Heart left ventricle (tissue), 16 donors: Measurements from ENCODE around the gene SHISA9. TPM values are rescaled to one million over a fixed set of nuclear protein-coding genes. Genes with fewer than 3 reads are reported as not detected.
A peak's percentile ranks its signal among the peaks of the same experiment; 100 is the strongest.

Experiments used
- ATAC-seq, 4 donors: fragments of 200-7000 bp; cut with Tn5 transposase; one replicate each; pipeline ENCODE4 v1.9.1; 2020 to 2022; ENCODE audit warnings: moderate library complexity in 4 of 4, mild to moderate bottlenecking in 3 of 4, moderate number of reproducible peaks in 1 of 4
- DNase-seq, 5 donors: peaks; one replicate each; pipeline ENCODE4 v3.0.0-alpha.2; 2020
- H3K27ac ChIP-seq, 12 donors: fragments of 200-600 bp; sonication (generic) in 4 of 12; one replicate each; pipeline versions ENCODE4 v1.5.0 to v1.8.0; 2016 to 2022; ENCODE audit warnings: mild to moderate bottlenecking in 2 of 12
- H3K27me3 ChIP-seq, 9 donors: fragments of 200-600 bp; sonication (generic) in 2 of 9; one replicate each; pipeline versions ENCODE4 v1.5.1 to v1.8.0; 2016 to 2022; ENCODE audit warnings: mild to moderate bottlenecking in 3 of 9
- H3K36me3 ChIP-seq, 9 donors: fragments of 200-600 bp; sonication (generic) in 2 of 9; one replicate each; pipeline versions ENCODE4 v1.5.0 to v1.8.0; 2018 to 2022; ENCODE audit warnings: mild to moderate bottlenecking in 2 of 9
- H3K4me1 ChIP-seq, 12 donors: fragments of 200-600 bp; sonication (generic) in 4 of 12; one replicate each; pipeline versions ENCODE4 v1.5.0 to v1.8.0; 2016 to 2022; ENCODE audit warnings: mild to moderate bottlenecking in 3 of 12
- H3K4me3 ChIP-seq, 12 donors: fragments of 200-600 bp; sonication (generic) in 4 of 12; one replicate each; pipeline versions ENCODE4 v1.5.0 to v1.8.0; 2017 to 2022; ENCODE audit warnings: mild to moderate bottlenecking in 9 of 12, moderate library complexity in 4 of 12
- H3K9me3 ChIP-seq, 12 donors: fragments of 200-600 bp; sonication (generic) in 4 of 12; one replicate each; pipeline versions ENCODE4 v1.5.0 to v1.8.0; 2016 to 2022; ENCODE audit warnings: mild to moderate bottlenecking in 1 of 12
- POLR2A ChIP-seq, 2 donors: fragments of 450-650 bp; IDR thresholded peaks; one replicate each; pipeline ENCODE4 v1.6.1; 2017; ENCODE audit warnings: antibody characterized with exemption in 2 of 2, mild to moderate bottlenecking in 2 of 2, moderate library complexity in 2 of 2
- WGBS, 4 donors: extraction: QIAGEN DNeasy Blood & Tissue Kit in 2 of 4; methylation state at CpG; one replicate each; pipeline versions ENCODE4 v1.1.5 to v1.1.7; 2013 to 2018; 5-methylcytosine and 5-hydroxymethylcytosine counted together
- intact Hi-C, 10 donors: fragments of 100-400 bp; cut with DNase I; formaldehyde crosslinking; loops; one replicate each; pipeline versions ENCODE4 v1.11.1 to v1.14.2; 2022
- polyA plus RNA-seq, 2 donors: library from polyadenylated mRNA; stranded (reverse); fragments of 200-250 nt; gene quantifications; one replicate each; pipeline ENCODE4 v1.2.3, GENCODE V29; 2013
- total RNA-seq, 9 donors: library from RNA; depleted of rRNA in 2 of 9; stranded (reverse); fragments of >200 nt in 2 of 9; fragmentation: NEBNext Ultra II Directional in 3 of 9; extraction: Animal tissue kit (Norgen Biotek cat#: 25700) in 3 of 9; gene quantifications; one replicate each; pipeline versions ENCODE4 v1.1.0 to v1.2.4, GENCODE V29; 2016 to 2023
- TF ChIP-seq, protein P1 (sequence below), 12 donors: fragments of 200-600 bp; sonication (generic) in 4 of 12; IDR thresholded peaks; one replicate each; pipeline versions ENCODE4 v1.5.0 to v1.8.0; 2018 to 2022; ENCODE audit warnings: antibody characterized with exemption in 12 of 12, mild to moderate bottlenecking in 5 of 12
- donor health status: ischemic (EF 13 %, LVEDD 7.1; RV severe dilation, severe dysfunction).
- donor health status: healthy with polysubstance abuse.
- donor health status: DM: no; HTN: yes; CAD: no.
- donor health status: DM: no; HTN: no; CAD: no.
- donor health status: ischemic (EF 25% LVEDD 6.9; RV normal size, moderate dysfunction).
- donor health status: ischemic (EF 25% LVEDD 5.7; RV mildly dilated, moderate dysfunction).
- donor health status: healthy.
- donor health status: DM: yes; HTN: yes; CAD: no.
- donor health status: ischemic (EF 35%, LVEDD 5.7; RV mildly dilated, moderate dysfunction).
- donor health status: nonischemic (EF 11% LVEDD 7.7; RV severe dilation, severe dysfunction).
- donor health status: DM: yes; HTN: yes; CAD: no.
- donor health status: PGD.
- donor health status: ischemic (EF 29% LVEDD 5.4; RV normal size, mild dysfunction).
- donor health status: nonischemic (EF 23%, LVEDD 6.1; RV moderate dilation, normal function).

SHISA9 gene
- total and polyA plus RNA-seq, 11 donors: 0.08 to 0.83 (median 0.24) TPM; not detected in 1

DNA sequence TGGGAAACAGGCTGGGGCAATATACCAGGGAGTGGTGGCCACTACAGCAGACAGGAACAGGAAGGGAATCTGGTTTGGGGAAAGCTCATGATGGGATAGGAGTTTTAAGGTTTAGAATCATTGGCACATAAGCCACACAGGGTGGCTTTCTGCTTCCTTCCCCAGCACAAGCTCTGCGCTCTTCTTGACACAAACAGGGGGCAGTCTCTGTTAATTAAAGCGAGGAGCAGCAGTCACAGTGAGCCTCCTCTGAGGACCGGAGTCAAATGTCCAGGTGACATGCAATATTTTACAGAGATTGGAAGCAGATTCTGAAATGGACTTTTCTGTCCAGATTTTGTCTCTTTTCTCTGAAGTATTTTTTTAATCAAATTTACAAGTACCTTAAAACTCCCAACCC lies 2.8 kb upstream of the SHISA9 start:
- peaks cover 24 to 73% (median 46%) of the 10 kb centered on the region in 9 donors for H3K27me3 ChIP-seq
- no peak for ATAC-seq
- WGBS, 4 donors: 37 to 44% (median 41%) methylated on average over 3 of the region's 3 CpGs

GRCh38 chr16:12899529-12900143 lies 1.8 kb upstream of the SHISA9 start:
- WGBS, 4 donors: 62 to 73% (median 63%) methylated on average over 6 of the region's 6 CpGs
- ATAC-seq: no peak
- no peak overlapping the region for H3K27ac ChIP-seq
- intact Hi-C loops: loop anchor here in 1 of 10 donors (5.0 kb wide), 1 partner anchor 673 kb away; no protein-coding TSS in a partner anchor
- H3K9me3 ChIP-seq: peaks cover 0 to 4% (median 0%) of the 10 kb centered on the region in 12 donors
- DNase-seq: no peak
- no peak for TF ChIP-seq POLR2A (IDR thresholded peaks at IDR 0.05)
- TF ChIP-seq, protein P1, sequence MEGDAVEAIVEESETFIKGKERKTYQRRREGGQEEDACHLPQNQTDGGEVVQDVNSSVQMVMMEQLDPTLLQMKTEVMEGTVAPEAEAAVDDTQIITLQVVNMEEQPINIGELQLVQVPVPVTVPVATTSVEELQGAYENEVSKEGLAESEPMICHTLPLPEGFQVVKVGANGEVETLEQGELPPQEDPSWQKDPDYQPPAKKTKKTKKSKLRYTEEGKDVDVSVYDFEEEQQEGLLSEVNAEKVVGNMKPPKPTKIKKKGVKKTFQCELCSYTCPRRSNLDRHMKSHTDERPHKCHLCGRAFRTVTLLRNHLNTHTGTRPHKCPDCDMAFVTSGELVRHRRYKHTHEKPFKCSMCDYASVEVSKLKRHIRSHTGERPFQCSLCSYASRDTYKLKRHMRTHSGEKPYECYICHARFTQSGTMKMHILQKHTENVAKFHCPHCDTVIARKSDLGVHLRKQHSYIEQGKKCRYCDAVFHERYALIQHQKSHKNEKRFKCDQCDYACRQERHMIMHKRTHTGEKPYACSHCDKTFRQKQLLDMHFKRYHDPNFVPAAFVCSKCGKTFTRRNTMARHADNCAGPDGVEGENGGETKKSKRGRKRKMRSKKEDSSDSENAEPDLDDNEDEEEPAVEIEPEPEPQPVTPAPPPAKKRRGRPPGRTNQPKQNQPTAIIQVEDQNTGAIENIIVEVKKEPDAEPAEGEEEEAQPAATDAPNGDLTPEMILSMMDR (IDR thresholded peaks at IDR 0.05): no peak
- H3K27me3 ChIP-seq: peaks cover 25 to 84% (median 54%) of the 10 kb centered on the region in 9 donors
- no peak overlapping the region for H3K4me3 ChIP-seq
- peaks cover 0 to 38% (median 0%) of the 10 kb centered on the region in 12 donors for H3K4me1 ChIP-seq
- no peaks in the 10 kb centered on the region for H3K36me3 ChIP-seq

More for the DNA sequence above, 2.8 kb upstream of the SHISA9 start:
- intact Hi-C loops: no loop called here
- no peaks in the 10 kb centered on the region for H3K36me3 ChIP-seq
- no peak overlapping the region for H3K4me3 ChIP-seq
- H3K27ac ChIP-seq: no peak overlapping the region
- peaks cover 0 to 31% (median 0%) of the 10 kb centered on the region in 12 donors for H3K4me1 ChIP-seq
- no peak for DNase-seq
- no peak for TF ChIP-seq POLR2A (IDR thresholded peaks at IDR 0.05)
- TF ChIP-seq, protein P1 (IDR thresholded peaks at IDR 0.05): no peak
- H3K9me3 ChIP-seq: peaks cover 0 to 4% (median 0%) of the 10 kb centered on the region in 12 donors

GRCh38 chr16:12900156-12900555 lies 1.2 kb upstream of the SHISA9 start:
- H3K4me3 ChIP-seq: no peak overlapping the region
- H3K9me3 ChIP-seq: no peaks in the 10 kb centered on the region
- peaks cover 25 to 89% (median 58%) of the 10 kb centered on the region in 9 donors for H3K27me3 ChIP-seq
- no peak overlapping the region for H3K27ac ChIP-seq
- DNase-seq (no peak), ATAC-seq (no peak)
- TF ChIP-seq, protein P1 (IDR thresholded peaks at IDR 0.05): no peak
- TF ChIP-seq POLR2A (IDR thresholded peaks at IDR 0.05): no peak
- H3K4me1 ChIP-seq: peaks cover 0 to 38% (median 0%) of the 10 kb centered on the region in 12 donors
- 9 to 19% (median 10%) methylated on average over 7 of the region's 7 CpGs for WGBS, 4 donors
- intact Hi-C loops: loop anchor here in 1 of 10 donors (5.0 kb wide), 1 partner anchor 672 kb away; no protein-coding TSS in a partner anchor
- no peaks in the 10 kb centered on the region for H3K36me3 ChIP-seq

GRCh38 chr16:12900599-12901203 lies 697 bp upstream of the SHISA9 start:
- intact Hi-C loops: loop anchor here in 1 of 10 donors (5.0 kb wide), 1 partner anchor 672 kb away; no protein-coding TSS in a partner anchor
- H3K4me3 ChIP-seq: peak overlapping the region in 3 of 12 donors; percentile 10 to 50 (median 18)
- H3K27ac ChIP-seq: no peak overlapping the region
- 1 to 4% (median 2%) methylated on average over 20 to 37 of the region's 37 CpGs for WGBS, 4 donors
- no peaks in the 10 kb centered on the region for H3K36me3 ChIP-seq
- no peaks in the 10 kb centered on the region for H3K9me3 ChIP-seq
- no peak for DNase-seq
- peaks cover 28 to 92% (median 62%) of the 10 kb centered on the region in 9 donors for H3K27me3 ChIP-seq
- TF ChIP-seq, protein P1 (IDR thresholded peaks at IDR 0.05): no peak
- TF ChIP-seq POLR2A (IDR thresholded peaks at IDR 0.05): no peak
- ATAC-seq: peak in 1 of 4 donors; percentile 20
- peaks cover 0 to 38% (median 0%) of the 10 kb centered on the region in 12 donors for H3K4me1 ChIP-seq
